ENCODE results near the gene PIK3CA. TPM values are rescaled to one million over a fixed set of nuclear protein-coding genes. Genes with fewer than 3 reads are reported as not detected.

PIK3CA gene
- polyA plus RNA-seq, 3 donors = 7.4 to 9.5 (median 9.4) TPM

- Histone ChIP-seq H3K9ac (ENCODE audit: insufficient read depth, low read length, poor library complexity, severe bottlenecking) (no peak overlapping the region), H3K27ac (ENCODE audit: low read depth in 1 of 2, low read length in 2 of 2) (no peak overlapping the region), H3K9me3 (replicated peaks in 1 of 2; ENCODE audit: control insufficient read depth in 1 of 2, insufficient read depth in 1 of 2, low read length in 2 of 2) (no peaks in the 10 kb centered on the region), H3K4me3 (replicated peaks in 1 of 3; ENCODE audit: low read depth in 2 of 3, low read length in 3 of 3) (no peak overlapping the region), H3K4me1 (ENCODE audit: control insufficient read depth in 1 of 2, insufficient read depth in 2 of 2, low read length in 2 of 2) (peaks cover 9 to 28% of the 10 kb centered on the region in 2 donors), H4K20me1 (ENCODE audit: insufficient read depth, low read length) (peaks cover 100% of the 10 kb centered on the region), H3K36me3 (replicated peaks in 1 of 2; ENCODE audit: control insufficient read depth in 1 of 2, insufficient read depth in 2 of 2, low read length in 2 of 2) (no peaks in the 10 kb centered on the region), H3K79me2 (ENCODE audit: insufficient read depth, low read length) (peaks cover 73% of the 10 kb centered on the region), H2AFZ (ENCODE audit: insufficient read depth, low read depth, low read length, poor library complexity, severe bottlenecking) (no peak overlapping the region), H3K4me2 (replicated peaks; ENCODE audit: extremely low read depth, low read length, poor library complexity, severe bottlenecking) (no peak overlapping the region), H3K27me3 (ENCODE audit: control insufficient read depth in 2 of 2, insufficient read depth in 2 of 2, low read length in 2 of 2) (no peaks in the 10 kb centered on the region)
- peak in 1 of 3 donors; percentile 10 for DNase-seq
- Mint-ChIP-seq H3K9me3 (no peaks in the 10 kb centered on the region), H3K4me3 (no peak overlapping the region), H3K4me1 (peaks cover 30% of the 10 kb centered on the region), H3K36me3 (no peaks in the 10 kb centered on the region), H3K27me3 (ENCODE audit: low read depth in 3 of 3) (no peaks in the 10 kb centered on the region), H3K27ac (no peak overlapping the region)
- intact Hi-C loops (cut with micrococcal nuclease) = loop anchor here in 1 of 2 donors (5.0 kb wide), 1 partner anchor 34 kb away; the partner anchor contains the start of gene PIK3CA
- no CpG with 5 or more reads among the region's 1 CpG for WGBS (ENCODE audit: insufficient coverage)
- no peak for TF ChIP-seq CTCF (IDR thresholded peaks at IDR 0.05)
Measured at GRCh38 chr3:179181021-179181472, 32.9 kb downstream of the PIK3CA start.

- H3K4me1 ChIP-seq (ENCODE audit: control insufficient read depth in 1 of 2, insufficient read depth in 2 of 2, low read length in 2 of 2) = peaks cover 9 to 28% of the 10 kb centered on the region in 2 donors
- no peak for TF ChIP-seq CTCF (IDR thresholded peaks at IDR 0.05)
- no peaks in the 10 kb centered on the region for H3K27me3 ChIP-seq (ENCODE audit: control insufficient read depth in 2 of 2, insufficient read depth in 2 of 2, low read length in 2 of 2)
- no peak overlapping the region for H3K4me2 ChIP-seq (replicated peaks; ENCODE audit: extremely low read depth, low read length, poor library complexity, severe bottlenecking)
- Mint-ChIP-seq H3K27ac (peak overlapping the region; percentile 15 to 83 (median 58)), H3K27me3 (ENCODE audit: low read depth in 3 of 3) (no peaks in the 10 kb centered on the region), H3K9me3 (no peaks in the 10 kb centered on the region), H3K4me3 (no peak overlapping the region), H3K36me3 (no peaks in the 10 kb centered on the region), H3K4me1 (peaks cover 30% of the 10 kb centered on the region)
- intact Hi-C loops (cut with micrococcal nuclease) = loop anchor here in 1 of 2 donors (5.0 kb wide), 1 partner anchor 35 kb away; the partner anchor contains the start of gene PIK3CA
- peaks cover 100% of the 10 kb centered on the region for H4K20me1 ChIP-seq (ENCODE audit: insufficient read depth, low read length)
- no peak overlapping the region for H3K9ac ChIP-seq (ENCODE audit: insufficient read depth, low read length, poor library complexity, severe bottlenecking)
- 100% methylated on average over 1 of the region's 4 CpGs for WGBS (ENCODE audit: insufficient coverage)
- H3K27ac ChIP-seq (ENCODE audit: low read depth in 1 of 2, low read length in 2 of 2) = peak overlapping the region in 1 of 2 donors; percentile 39
- peak; percentile 8 to 50 (median 44) for DNase-seq
- H2AFZ ChIP-seq (ENCODE audit: insufficient read depth, low read depth, low read length, poor library complexity, severe bottlenecking) = no peak overlapping the region
- H3K9me3 ChIP-seq (replicated peaks in 1 of 2; ENCODE audit: control insufficient read depth in 1 of 2, insufficient read depth in 1 of 2, low read length in 2 of 2) = no peaks in the 10 kb centered on the region
- H3K4me3 ChIP-seq (replicated peaks in 1 of 3; ENCODE audit: low read depth in 2 of 3, low read length in 3 of 3) = no peak overlapping the region
- H3K36me3 ChIP-seq (replicated peaks in 1 of 2; ENCODE audit: control insufficient read depth in 1 of 2, insufficient read depth in 2 of 2, low read length in 2 of 2) = no peaks in the 10 kb centered on the region
- H3K79me2 ChIP-seq (ENCODE audit: insufficient read depth, low read length) = peaks cover 71% of the 10 kb centered on the region
Measured at GRCh38 chr3:179181993-179182551, 33.9 kb downstream of the PIK3CA start.

Measured in CD14-positive monocyte (primary cell).